Mesothelial cell of epicardium (in vitro differentiated cells): Measurements from ENCODE around the gene KCNH2. TPM values are rescaled to one million over a fixed set of nuclear protein-coding genes. Genes with fewer than 3 reads are reported as not detected.

Source experiments
- DNase-seq, 2 experiments: peaks; one replicate each; pipeline ENCODE4 v3.0.0; 2021; ENCODE audit warnings: low spot score in 2 of 2; ENCODE audit not compliant: unreplicated experiment in 2 of 2
- H3K27ac Mint-ChIP-seq: 2 replicates; pipeline ENCODE4 v1.8.0; 2021; ENCODE audit warnings: mixed read lengths
- H3K27me3 Mint-ChIP-seq: 2 replicates; pipeline ENCODE4 v1.8.0; 2021; ENCODE audit warnings: low read depth, mixed read lengths
- H3K36me3 Mint-ChIP-seq: 2 replicates; pipeline ENCODE4 v1.8.0; 2021; ENCODE audit warnings: mixed read lengths
- H3K4me1 Mint-ChIP-seq: 2 replicates; pipeline ENCODE4 v1.8.0; 2021; ENCODE audit warnings: mixed read lengths
- H3K4me3 Mint-ChIP-seq: 2 replicates; pipeline ENCODE4 v1.8.0; 2021; ENCODE audit warnings: mild to moderate bottlenecking, moderate library complexity, mixed read lengths
- H3K9me3 Mint-ChIP-seq: 2 replicates; pipeline ENCODE4 v1.8.0; 2021; ENCODE audit warnings: mixed read lengths
- total RNA-seq: library from RNA; stranded (reverse); gene quantifications from 3 replicates; pipeline ENCODE4 v1.2.1, GENCODE V29; 2021
- TF ChIP-seq, protein P1 (sequence below): fragments of 200-600 bp; sonication (generic); IDR thresholded peaks from one replicate; pipeline ENCODE4 v1.5.0; 2021; ENCODE audit warnings: antibody characterized with exemption; ENCODE audit not compliant: unreplicated experiment

Gene KCNH2
- total RNA-seq, 1 donor from 2014 or later = 11.2 TPM

- no peaks in the 10 kb centered on the region for H3K27me3 Mint-ChIP-seq
- H3K36me3 Mint-ChIP-seq = no peaks in the 10 kb centered on the region
- no peaks in the 10 kb centered on the region for H3K9me3 Mint-ChIP-seq
- TF ChIP-seq, protein P1, sequence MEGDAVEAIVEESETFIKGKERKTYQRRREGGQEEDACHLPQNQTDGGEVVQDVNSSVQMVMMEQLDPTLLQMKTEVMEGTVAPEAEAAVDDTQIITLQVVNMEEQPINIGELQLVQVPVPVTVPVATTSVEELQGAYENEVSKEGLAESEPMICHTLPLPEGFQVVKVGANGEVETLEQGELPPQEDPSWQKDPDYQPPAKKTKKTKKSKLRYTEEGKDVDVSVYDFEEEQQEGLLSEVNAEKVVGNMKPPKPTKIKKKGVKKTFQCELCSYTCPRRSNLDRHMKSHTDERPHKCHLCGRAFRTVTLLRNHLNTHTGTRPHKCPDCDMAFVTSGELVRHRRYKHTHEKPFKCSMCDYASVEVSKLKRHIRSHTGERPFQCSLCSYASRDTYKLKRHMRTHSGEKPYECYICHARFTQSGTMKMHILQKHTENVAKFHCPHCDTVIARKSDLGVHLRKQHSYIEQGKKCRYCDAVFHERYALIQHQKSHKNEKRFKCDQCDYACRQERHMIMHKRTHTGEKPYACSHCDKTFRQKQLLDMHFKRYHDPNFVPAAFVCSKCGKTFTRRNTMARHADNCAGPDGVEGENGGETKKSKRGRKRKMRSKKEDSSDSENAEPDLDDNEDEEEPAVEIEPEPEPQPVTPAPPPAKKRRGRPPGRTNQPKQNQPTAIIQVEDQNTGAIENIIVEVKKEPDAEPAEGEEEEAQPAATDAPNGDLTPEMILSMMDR = no peak
- no peak for DNase-seq
- no peak overlapping the region for H3K27ac Mint-ChIP-seq
- H3K4me1 Mint-ChIP-seq = peaks cover 48% of the 10 kb centered on the region
- no peak overlapping the region for H3K4me3 Mint-ChIP-seq
These were observed 20.0 kb downstream of the KCNH2 start for GRCh38 chr7:150958062-150958552.

DNA sequence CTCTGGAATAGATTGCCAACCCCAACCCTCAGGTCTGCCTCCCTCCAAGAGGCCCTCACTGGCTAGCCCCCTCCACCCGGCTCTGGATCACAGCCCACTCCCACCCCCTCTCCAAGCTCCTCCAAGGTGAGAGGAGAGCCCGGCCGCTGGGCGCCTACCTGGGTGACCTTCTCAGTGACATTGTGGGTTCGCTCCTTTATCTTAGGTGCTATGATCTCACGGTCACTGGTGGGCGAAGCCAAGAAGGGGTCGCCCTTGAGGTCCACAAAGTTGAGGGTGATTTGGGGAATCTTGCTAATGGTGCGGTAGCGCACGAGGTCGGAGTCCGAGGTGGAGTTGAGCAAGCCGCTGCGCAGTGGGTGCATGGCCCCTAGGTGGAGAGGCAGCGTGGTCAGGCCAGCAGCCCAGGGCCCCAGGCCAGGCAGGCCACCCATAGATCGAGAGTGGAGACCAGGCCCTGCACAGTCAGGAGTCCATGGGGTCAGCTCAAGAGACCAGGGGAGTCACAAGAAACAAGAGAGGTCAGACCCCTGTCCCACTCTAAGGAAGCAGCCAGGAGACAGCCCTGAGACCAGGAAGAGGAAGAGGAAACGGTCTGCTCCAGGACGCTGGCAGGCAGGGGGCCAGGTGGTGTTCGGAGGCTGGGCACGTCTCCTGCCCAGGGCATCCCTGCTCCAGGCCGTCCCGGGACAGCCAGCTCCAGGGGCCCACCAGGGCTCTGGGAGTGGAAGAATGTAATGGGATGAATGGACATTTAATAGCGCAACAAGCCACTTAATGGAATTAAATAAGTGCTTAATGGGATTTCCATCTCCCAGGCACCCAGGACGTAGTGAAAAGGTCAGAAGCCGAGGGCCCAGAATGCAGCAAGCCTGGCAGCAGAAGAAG is 20.7 kb downstream of the KCNH2 start:
- peaks cover 42% of the 10 kb centered on the region for H3K4me1 Mint-ChIP-seq
- H3K27me3 Mint-ChIP-seq = no peaks in the 10 kb centered on the region
- H3K27ac Mint-ChIP-seq = peak overlapping the region; percentile 3
- no peaks in the 10 kb centered on the region for H3K9me3 Mint-ChIP-seq
- DNase-seq = no peak
- H3K4me3 Mint-ChIP-seq = no peak overlapping the region
- no peaks in the 10 kb centered on the region for H3K36me3 Mint-ChIP-seq
- TF ChIP-seq, protein P1 = no peak

DNA sequence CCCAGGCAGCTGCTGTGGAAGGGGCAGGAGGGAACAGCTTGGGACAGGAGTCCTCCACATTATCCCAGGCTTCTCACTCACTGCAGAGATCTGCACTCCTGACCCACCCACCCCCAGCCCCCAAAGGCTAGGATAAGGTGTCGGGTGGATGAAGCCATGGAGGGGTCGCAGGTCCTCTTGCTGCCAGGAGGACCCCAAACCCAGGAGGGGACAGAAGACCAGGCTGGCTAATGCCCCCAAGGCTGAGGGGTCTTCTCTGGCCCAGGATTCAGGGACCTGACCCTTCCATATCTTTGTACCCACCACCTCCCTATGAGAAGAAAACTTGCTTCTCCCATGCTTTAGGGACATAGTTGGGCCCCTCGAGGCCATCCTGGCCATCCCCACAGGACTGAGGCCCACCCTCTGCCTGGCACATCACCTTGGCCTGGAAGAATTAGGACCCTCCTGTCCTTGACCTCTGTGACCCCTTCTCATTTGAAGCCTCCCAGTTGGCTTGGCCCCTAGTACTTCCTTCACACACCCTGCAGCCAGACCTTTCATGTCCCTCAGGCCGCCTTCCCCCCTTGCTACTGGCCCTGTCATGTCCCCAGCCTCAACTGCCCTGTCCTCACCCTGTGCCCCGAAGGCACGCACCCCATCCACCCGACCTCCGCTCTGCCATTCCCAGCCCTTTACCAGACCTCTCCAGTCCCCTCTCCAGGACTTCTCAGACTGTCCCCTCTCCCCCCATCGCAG is 21.6 kb downstream of the KCNH2 start:
- Mint-ChIP-seq H3K27ac (no peak overlapping the region), H3K4me1 (peaks cover 34% of the 10 kb centered on the region), H3K9me3 (no peaks in the 10 kb centered on the region), H3K4me3 (no peak overlapping the region), H3K27me3 (no peaks in the 10 kb centered on the region), H3K36me3 (no peaks in the 10 kb centered on the region)
- DNase-seq = no peak
- TF ChIP-seq, protein P1 = no peak

- no peak overlapping the region for H3K4me3 Mint-ChIP-seq
- H3K27me3 Mint-ChIP-seq = no peaks in the 10 kb centered on the region
- no peaks in the 10 kb centered on the region for H3K36me3 Mint-ChIP-seq
- TF ChIP-seq, protein P1 = no peak
- peak; percentile 54 to 74 for DNase-seq
- H3K4me1 Mint-ChIP-seq = peaks cover 30% of the 10 kb centered on the region
- no peaks in the 10 kb centered on the region for H3K9me3 Mint-ChIP-seq
- peak overlapping the region; percentile 85 for H3K27ac Mint-ChIP-seq
These were observed 22.4 kb downstream of the KCNH2 start for GRCh38 chr7:150955519-150956394.

DNA sequence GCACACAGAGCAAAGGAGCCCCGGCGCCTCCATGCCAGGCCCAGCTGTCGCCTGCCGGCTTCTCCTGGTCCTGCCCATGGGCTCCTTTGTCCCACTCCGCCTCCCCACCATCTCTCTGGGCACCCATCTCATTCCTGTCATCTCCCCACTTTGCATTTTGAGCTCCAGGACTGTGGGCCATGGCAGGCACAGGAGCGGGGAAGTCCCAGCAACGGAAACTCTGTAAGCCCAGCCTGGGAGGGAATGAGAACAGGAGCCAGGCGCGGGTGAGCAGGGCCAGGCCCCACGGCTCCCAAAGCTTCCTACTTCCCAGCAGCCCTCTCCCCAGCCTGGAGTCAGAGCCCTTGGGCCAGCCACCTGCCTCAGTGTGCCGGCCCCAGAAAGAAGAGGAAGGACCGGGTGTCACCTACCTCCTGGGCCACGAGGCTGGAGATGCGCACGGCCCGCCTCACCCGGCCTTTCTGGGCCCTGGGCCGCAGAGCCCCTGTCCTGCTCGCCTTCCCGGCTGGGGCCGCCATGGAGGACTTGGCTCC is 23.1 kb downstream of the KCNH2 start:
- Mint-ChIP-seq H3K27me3 (no peaks in the 10 kb centered on the region), H3K4me3 (peak overlapping the region; percentile 55), H3K4me1 (peaks cover 26% of the 10 kb centered on the region), H3K36me3 (no peaks in the 10 kb centered on the region), H3K9me3 (no peaks in the 10 kb centered on the region), H3K27ac (peak overlapping the region; percentile 48)
- DNase-seq = no peak
- TF ChIP-seq, protein P1 = no peak
